CMK (cell line): ENCODE data around the gene TMEM130.
A peak's percentile ranks its signal among the peaks of the same experiment; 100 is the strongest.

Experiments
- DNase-seq: peaks from one replicate; pipeline ENCODE4 v3.0.0-alpha.2; 2010; ENCODE audit warnings: low read depth

TMEM130 gene

GRCh38 chr7:98869597-98870120, at the start of gene TMEM130:
TSS of gene TMEM130 (minus strand) at chr7:98870014. CDS start at chr7:98869861, 153 bp downstream.
- DNase-seq: no peak

- DNase-seq: no peak
Measured at GRCh38 chr7:98917331-98917730, 47.5 kb upstream of the TMEM130 start.

- DNase-seq: no peak
Measured at GRCh38 chr7:98913612-98914011, 43.8 kb upstream of the TMEM130 start.

GRCh38 chr7:98913026-98913425, 43.2 kb upstream of the TMEM130 start:
- no peak for DNase-seq

GRCh38 chr7:98911916-98912315, 42.1 kb upstream of the TMEM130 start:
- DNase-seq: no peak

GRCh38 chr7:98910427-98910826, 40.6 kb upstream of the TMEM130 start:
- no peak for DNase-seq

- no peak for DNase-seq
Measured at GRCh38 chr7:98909487-98909886, 39.7 kb upstream of the TMEM130 start.

- no peak for DNase-seq
Measured at GRCh38 chr7:98908585-98908984, 38.8 kb upstream of the TMEM130 start.

GRCh38 chr7:98907570-98907969, 37.8 kb upstream of the TMEM130 start:
- DNase-seq: no peak

- DNase-seq: no peak
Measured at GRCh38 chr7:98903246-98903645, 33.4 kb upstream of the TMEM130 start.

- DNase-seq: no peak
Measured at GRCh38 chr7:98902523-98902922, 32.7 kb upstream of the TMEM130 start.

GRCh38 chr7:98900815-98901214, 31.0 kb upstream of the TMEM130 start:
- no peak for DNase-seq

GRCh38 chr7:98899816-98900215, 30.0 kb upstream of the TMEM130 start:
- no peak for DNase-seq

- DNase-seq: no peak
Measured at GRCh38 chr7:98892609-98893008, 22.8 kb upstream of the TMEM130 start.

GRCh38 chr7:98887038-98887437, 17.2 kb upstream of the TMEM130 start:
- DNase-seq: no peak

- DNase-seq: no peak
Measured at GRCh38 chr7:98884416-98884815, 14.6 kb upstream of the TMEM130 start.

GRCh38 chr7:98881561-98882315, 11.9 kb upstream of the TMEM130 start:
- DNase-seq: no peak

GRCh38 chr7:98880485-98880884, 10.7 kb upstream of the TMEM130 start:
- DNase-seq: no peak

- no peak for DNase-seq
Measured at GRCh38 chr7:98879979-98880315, 10.1 kb upstream of the TMEM130 start.

- no peak for DNase-seq
Measured at GRCh38 chr7:98879198-98879978, 9.6 kb upstream of the TMEM130 start.

GRCh38 chr7:98878365-98879197, 8.8 kb upstream of the TMEM130 start, which contains the start of gene TRRAP:
TSS of gene TRRAP (plus strand) at chr7:98878532. CDS start at chr7:98881151, 2,619 bp downstream.
- DNase-seq: peak; percentile 50

- no peak for DNase-seq
Measured at GRCh38 chr7:98877692-98878364, 8.0 kb upstream of the TMEM130 start.
